Activated CD8-positive, alpha-beta memory T cell treated with anti-CD3 and anti-CD28 coated beads, Interleukin-2, amount 50 U/mL, for 48 hours (primary cell): ENCODE data around the gene TTLL11.

Source experiments
- DNase-seq: peaks from one replicate; pipeline ENCODE4 v3.0.0-alpha.2; 2020

Gene TTLL11

GRCh38 chr9:121871431-121872025 is 221.6 kb downstream of the TTLL11 start:
- DNase-seq: no peak

- no peak for DNase-seq
Observed at GRCh38 chr9:121870271-121870670, 222.8 kb downstream of the TTLL11 start.

GRCh38 chr9:121868626-121869025 is 224.5 kb downstream of the TTLL11 start:
- no peak for DNase-seq

GRCh38 chr9:121866927-121867326 is 226.2 kb downstream of the TTLL11 start:
- no peak for DNase-seq

GRCh38 chr9:121865884-121866283 is 227.2 kb downstream of the TTLL11 start:
- no peak for DNase-seq

GRCh38 chr9:121865060-121865459 is 228.0 kb downstream of the TTLL11 start:
- DNase-seq: no peak

GRCh38 chr9:121863955-121864354 is 229.2 kb downstream of the TTLL11 start:
- no peak for DNase-seq

- DNase-seq: no peak
Observed at GRCh38 chr9:121862371-121863332, 230.5 kb downstream of the TTLL11 start.

- no peak for DNase-seq
Observed at GRCh38 chr9:121861501-121862180, 231.5 kb downstream of the TTLL11 start.

GRCh38 chr9:121860744-121861143 is 232.4 kb downstream of the TTLL11 start:
- no peak for DNase-seq

GRCh38 chr9:121860213-121860612 is 232.9 kb downstream of the TTLL11 start:
- DNase-seq: no peak

GRCh38 chr9:121859646-121860045 is 233.5 kb downstream of the TTLL11 start:
- DNase-seq: no peak

- no peak for DNase-seq
Observed at GRCh38 chr9:121858788-121859187, 234.3 kb downstream of the TTLL11 start.

- DNase-seq: no peak
Observed at GRCh38 chr9:121857928-121858327, 235.2 kb downstream of the TTLL11 start.

GRCh38 chr9:121855476-121855875 is 237.6 kb downstream of the TTLL11 start:
- no peak for DNase-seq

- DNase-seq: no peak
Observed at GRCh38 chr9:121853617-121854395, 239.3 kb downstream of the TTLL11 start.

GRCh38 chr9:121852651-121853616 is 240.2 kb downstream of the TTLL11 start:
- no peak for DNase-seq

GRCh38 chr9:121852241-121852640 is 240.9 kb downstream of the TTLL11 start:
- DNase-seq: no peak

- no peak for DNase-seq
Observed at GRCh38 chr9:121851641-121852091, 241.4 kb downstream of the TTLL11 start.

- DNase-seq: no peak
Observed at GRCh38 chr9:121850366-121850765, 242.7 kb downstream of the TTLL11 start.

GRCh38 chr9:121849554-121849953 is 243.6 kb downstream of the TTLL11 start:
- no peak for DNase-seq

- DNase-seq: no peak
Observed at GRCh38 chr9:121844562-121844961, 248.5 kb downstream of the TTLL11 start.
